Left colon (tissue), 2 donors: ENCODE results near the gene ULK4. TPM values are rescaled to one million over a fixed set of nuclear protein-coding genes. Genes with fewer than 3 reads are reported as not detected.
"Not testable (repeated sequence)": the region's sequence is repeated elsewhere in the genome, so short reads cannot be mapped to it uniquely, and the experiment has no call there.

Experiments
- ATAC-seq: fragments of 200-7000 bp; cut with Tn5 transposase; one replicate; pipeline ENCODE4 v1.9.1; 2020; ENCODE audit warnings: mild to moderate bottlenecking, moderate library complexity
- DNase-seq, 2 donors: peaks; one replicate each; pipeline ENCODE4 v3.0.0-alpha.2; 2020
- intact Hi-C, 2 donors: fragments of 100-400 bp; cut with DNase I in 1 of 2; cut with micrococcal nuclease in 1 of 2; formaldehyde crosslinking; loops; one replicate each; pipeline versions ENCODE4 v1.11.2 to v1.14.0; 2022; cut with DNase I, micrococcal nuclease
- total RNA-seq, 2 donors: library from RNA; stranded (reverse); fragmentation: NEBNext Ultra II Directional; extraction: Animal tissue kit (Norgen Biotek cat#: 25700); gene quantifications; one replicate each; pipeline ENCODE4 v1.2.1, GENCODE V29; 2021
- donor health status: DM: no; HTN: no; CAD: no.
- donor health status: DM: yes; HTN: yes; CAD: no.

Gene ULK4
- total RNA-seq, 2 donors from 2014 or later = 5.3 to 5.7 TPM

- no peak for ATAC-seq
- intact Hi-C loops = no loop called here
- no peak for DNase-seq
Measured at GRCh38 chr3:41447701-41448100, 514.2 kb downstream of the ULK4 start.

- intact Hi-C loops, DNase-seq, ATAC-seq: not testable (repeated sequence)
Measured at GRCh38 chr3:41446316-41446715, 515.6 kb downstream of the ULK4 start.

GRCh38 chr3:41441568-41441967 lies 520.3 kb downstream of the ULK4 start:
- DNase-seq (no peak), ATAC-seq (no peak)
- intact Hi-C loops = no loop called here

- no peak for ATAC-seq
- no peak for DNase-seq
- intact Hi-C loops = no loop called here
Measured at GRCh38 chr3:41441139-41441538, 520.8 kb downstream of the ULK4 start.

GRCh38 chr3:41436983-41437382 lies 524.9 kb downstream of the ULK4 start:
- no peak for DNase-seq
- ATAC-seq = no peak
- intact Hi-C loops = no loop called here

GRCh38 chr3:41434781-41435180 lies 527.1 kb downstream of the ULK4 start:
- DNase-seq (no peak), ATAC-seq (no peak)
- intact Hi-C loops = no loop called here

- no peak for ATAC-seq
- intact Hi-C loops = no loop called here
- no peak for DNase-seq
Measured at GRCh38 chr3:41431386-41431785, 530.5 kb downstream of the ULK4 start.

- no peak for DNase-seq
- intact Hi-C loops = no loop called here
- no peak for ATAC-seq
Measured at GRCh38 chr3:41430886-41431285, 531.0 kb downstream of the ULK4 start.

GRCh38 chr3:41430391-41430790 lies 531.5 kb downstream of the ULK4 start:
- intact Hi-C loops = no loop called here
- no peak for DNase-seq
- no peak for ATAC-seq

GRCh38 chr3:41426485-41426884 lies 535.4 kb downstream of the ULK4 start:
- ATAC-seq (no peak), DNase-seq (no peak)
- intact Hi-C loops = no loop called here

- no peak for DNase-seq
- no peak for ATAC-seq
- intact Hi-C loops = no loop called here
Measured at GRCh38 chr3:41424543-41425300, 537.2 kb downstream of the ULK4 start.

GRCh38 chr3:41419809-41420208 lies 542.1 kb downstream of the ULK4 start:
- ATAC-seq (no peak), DNase-seq (no peak)
- intact Hi-C loops = no loop called here

GRCh38 chr3:41418961-41419691 lies 542.8 kb downstream of the ULK4 start:
- DNase-seq (no peak), ATAC-seq (no peak)
- intact Hi-C loops = no loop called here

- ATAC-seq (no peak), DNase-seq (no peak)
- intact Hi-C loops = no loop called here
Measured at GRCh38 chr3:41417574-41417973, 544.3 kb downstream of the ULK4 start.

GRCh38 chr3:41411065-41411464 lies 550.8 kb downstream of the ULK4 start:
- DNase-seq (no peak), ATAC-seq (no peak)
- intact Hi-C loops = no loop called here

GRCh38 chr3:41405466-41405865 lies 556.4 kb downstream of the ULK4 start:
- ATAC-seq = no peak
- intact Hi-C loops = no loop called here

GRCh38 chr3:41404582-41404981 lies 557.3 kb downstream of the ULK4 start:
- ATAC-seq (no peak), DNase-seq (no peak)

More at GRCh38 chr3:41405466-41405865, 556.4 kb downstream of the ULK4 start:
- DNase-seq = no peak

GRCh38 chr3:41394896-41395295 lies 567.0 kb downstream of the ULK4 start:
- DNase-seq (no peak), ATAC-seq (no peak)
- intact Hi-C loops = no loop called here

More at GRCh38 chr3:41404582-41404981, 557.3 kb downstream of the ULK4 start:
- intact Hi-C loops = no loop called here

GRCh38 chr3:41370765-41371535 lies 591.0 kb downstream of the ULK4 start:
- intact Hi-C loops, ATAC-seq, DNase-seq: not testable (repeated sequence)

GRCh38 chr3:41370307-41370706 lies 591.6 kb downstream of the ULK4 start:
- intact Hi-C loops = no loop called here
- no peak for ATAC-seq
- no peak for DNase-seq
